ENCODE results near the gene PTRH1. TPM values are rescaled to one million over a fixed set of nuclear protein-coding genes. Genes with fewer than 3 reads are reported as not detected.

The PTRH1 gene
- total RNA-seq, 4 donors from 2014 or later: 16.9 to 38.6 (median 26.3) TPM

DNA sequence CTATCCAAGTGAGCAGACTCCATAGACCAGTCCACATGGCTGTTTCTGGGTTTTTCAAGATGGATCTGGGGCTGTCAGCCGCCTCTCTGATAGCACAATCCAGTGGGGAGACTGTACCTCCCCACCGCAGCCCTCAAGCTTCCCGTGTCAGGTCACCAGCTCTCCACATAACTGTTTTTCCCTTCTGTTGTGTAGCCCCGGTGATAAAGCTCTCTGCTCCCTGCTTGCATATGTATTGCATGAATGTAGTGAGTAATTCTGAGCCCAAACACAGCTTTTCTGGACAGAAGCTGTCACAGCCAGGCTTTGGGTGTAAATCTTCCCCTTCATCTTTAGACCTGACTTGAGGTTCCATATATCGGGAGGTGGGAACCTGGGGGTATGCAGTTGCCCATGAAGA, 31.7 kb downstream of the PTRH1 start:
- TF ChIP-seq POLR2A (IDR thresholded peaks at IDR 0.05): no peak
- TF ChIP-seq, protein P1, sequence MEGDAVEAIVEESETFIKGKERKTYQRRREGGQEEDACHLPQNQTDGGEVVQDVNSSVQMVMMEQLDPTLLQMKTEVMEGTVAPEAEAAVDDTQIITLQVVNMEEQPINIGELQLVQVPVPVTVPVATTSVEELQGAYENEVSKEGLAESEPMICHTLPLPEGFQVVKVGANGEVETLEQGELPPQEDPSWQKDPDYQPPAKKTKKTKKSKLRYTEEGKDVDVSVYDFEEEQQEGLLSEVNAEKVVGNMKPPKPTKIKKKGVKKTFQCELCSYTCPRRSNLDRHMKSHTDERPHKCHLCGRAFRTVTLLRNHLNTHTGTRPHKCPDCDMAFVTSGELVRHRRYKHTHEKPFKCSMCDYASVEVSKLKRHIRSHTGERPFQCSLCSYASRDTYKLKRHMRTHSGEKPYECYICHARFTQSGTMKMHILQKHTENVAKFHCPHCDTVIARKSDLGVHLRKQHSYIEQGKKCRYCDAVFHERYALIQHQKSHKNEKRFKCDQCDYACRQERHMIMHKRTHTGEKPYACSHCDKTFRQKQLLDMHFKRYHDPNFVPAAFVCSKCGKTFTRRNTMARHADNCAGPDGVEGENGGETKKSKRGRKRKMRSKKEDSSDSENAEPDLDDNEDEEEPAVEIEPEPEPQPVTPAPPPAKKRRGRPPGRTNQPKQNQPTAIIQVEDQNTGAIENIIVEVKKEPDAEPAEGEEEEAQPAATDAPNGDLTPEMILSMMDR (IDR thresholded peaks at IDR 0.05 in 4 of 5, conservative IDR thresholded peaks at IDR 0.05 in 1 of 5): no peak
- intact Hi-C loops (cut with DNase I; ENCODE audit: low total_unique reads): loop anchor here (2.0 to 5.0 kb wide), 2 partner anchors 31 to 71 kb away; partner anchors contain the start of genes PTRH1 and STXBP1

DNA sequence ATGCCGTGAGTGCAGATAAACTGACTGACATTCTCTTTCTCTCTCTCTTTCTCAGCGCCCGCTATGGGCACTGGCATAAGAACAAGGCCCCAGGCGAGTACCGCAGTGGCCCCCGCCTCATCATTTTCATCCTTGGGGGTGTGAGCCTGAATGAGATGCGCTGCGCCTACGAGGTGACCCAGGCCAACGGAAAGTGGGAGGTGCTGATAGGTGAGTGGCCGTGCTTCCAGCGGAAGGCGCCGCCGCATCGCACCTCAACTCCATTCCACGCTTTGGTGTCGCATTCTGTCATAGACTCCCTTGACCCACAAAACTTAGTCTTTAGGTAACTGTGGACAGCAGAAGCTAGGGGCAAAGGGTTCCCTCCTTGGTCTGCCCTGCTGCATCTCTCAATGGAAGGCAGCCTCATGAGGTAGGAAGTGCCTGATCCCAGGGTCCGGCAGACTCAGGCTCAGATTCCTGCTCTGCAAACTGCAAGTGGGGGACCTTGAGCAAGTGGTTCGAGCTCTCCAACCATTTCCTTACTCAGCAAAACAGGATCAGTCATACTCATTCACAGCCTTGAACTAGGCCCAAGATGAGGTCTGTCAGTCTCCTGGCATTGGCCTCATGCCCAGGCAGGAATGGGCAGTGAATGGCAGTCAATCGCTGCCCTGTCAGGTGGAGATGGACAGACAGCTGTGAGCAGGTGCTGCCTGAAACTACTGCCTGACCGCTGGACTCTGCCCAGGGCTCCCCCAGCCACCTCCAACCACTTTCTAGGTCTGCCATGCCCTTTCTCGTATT, 32.9 kb downstream of the PTRH1 start:
- no peaks in the 10 kb centered on the region for H3K9me3 ChIP-seq
- in situ Hi-C loops (cut with MboI; ENCODE audit: low sequenced_read_pairs in 4 of 4) (no loop called here), intact Hi-C loops (cut with DNase I; ENCODE audit: low total_unique reads) (loop anchor here (2.0 to 5.0 kb wide), 2 partner anchors 32 to 70 kb away; partner anchors contain the start of genes PTRH1 and STXBP1)
- peak; percentile 98 for ATAC-seq
- TF ChIP-seq, protein P1 (IDR thresholded peaks at IDR 0.05 in 4 of 5, conservative IDR thresholded peaks at IDR 0.05 in 1 of 5): no peak
- H3K27ac ChIP-seq: peak overlapping the region; percentile 80 to 90 (median 84)
- H3K27me3 ChIP-seq: no peaks in the 10 kb centered on the region
- peaks cover 18 to 26% of the 10 kb centered on the region in 2 donors for H3K4me1 ChIP-seq
- H3K36me3 ChIP-seq: peaks cover 0 to 14% of the 10 kb centered on the region in 2 donors
- no peak overlapping the region for H3K4me3 ChIP-seq
- DNase-seq: peak; percentile 90 to 95

More for the DNA sequence above, 31.7 kb downstream of the PTRH1 start:
- no peaks in the 10 kb centered on the region for H3K9me3 ChIP-seq
- peak overlapping the region; percentile 80 to 90 (median 84) for H3K27ac ChIP-seq
- H3K4me3 ChIP-seq: no peak overlapping the region
- H3K27me3 ChIP-seq: no peaks in the 10 kb centered on the region
- no peak for DNase-seq
- no peak for ATAC-seq
- in situ Hi-C loops (cut with MboI; ENCODE audit: low sequenced_read_pairs in 4 of 4): no loop called here
- peaks cover 18 to 26% of the 10 kb centered on the region in 2 donors for H3K4me1 ChIP-seq
- H3K36me3 ChIP-seq: peaks cover 0 to 11% of the 10 kb centered on the region in 2 donors

DNA sequence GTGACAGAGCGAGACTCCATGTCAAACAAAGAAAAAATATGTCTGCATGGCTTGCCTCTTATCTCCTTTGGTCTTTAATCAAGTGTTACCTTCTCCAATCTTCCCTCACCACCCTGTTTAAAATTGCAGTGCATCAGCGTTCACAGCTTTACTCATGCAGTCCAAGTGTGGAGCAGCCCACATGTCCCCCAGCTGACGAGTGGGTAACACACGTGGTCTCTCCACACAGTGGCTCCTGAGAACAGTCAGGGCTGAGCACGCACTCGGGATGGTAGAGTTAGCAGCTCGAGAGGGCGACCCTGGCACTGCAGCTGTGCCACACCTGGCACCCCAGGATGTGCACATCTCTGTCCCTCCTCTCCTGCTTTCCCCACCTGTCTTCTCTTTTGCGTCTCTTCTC, 34.6 kb downstream of the PTRH1 start:
- in situ Hi-C loops (cut with MboI; ENCODE audit: low sequenced_read_pairs in 4 of 4): no loop called here
- ATAC-seq: no peak
- H3K36me3 ChIP-seq: peaks cover 0 to 14% of the 10 kb centered on the region in 2 donors

DNA sequence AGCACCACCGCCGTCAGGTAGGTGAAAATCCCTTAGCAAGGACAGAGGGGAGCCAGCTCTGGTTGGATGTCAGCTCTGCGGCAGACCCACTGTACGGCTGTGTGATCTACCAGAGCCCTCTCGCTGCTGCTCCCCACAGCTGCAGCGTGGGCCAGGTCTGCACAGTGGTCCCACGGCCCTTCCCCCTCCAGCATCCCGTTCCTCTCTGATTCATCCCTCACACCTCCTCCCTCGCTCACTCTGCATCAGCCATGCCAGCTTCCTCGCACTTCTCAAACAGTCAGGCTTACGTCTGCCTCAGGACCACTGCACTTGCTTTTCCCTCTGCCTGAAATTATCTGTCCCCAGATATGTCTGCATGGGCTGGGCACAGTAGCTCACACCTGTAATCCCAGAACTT, 35.2 kb downstream of the PTRH1 start:
- ATAC-seq: no peak
- Histone ChIP-seq H3K4me1 (peaks cover 12 to 20% of the 10 kb centered on the region in 2 donors), H3K4me3 (no peak overlapping the region), H3K27me3 (no peaks in the 10 kb centered on the region), H3K27ac (no peak overlapping the region), H3K36me3 (peaks cover 0 to 14% of the 10 kb centered on the region in 2 donors), H3K9me3 (no peaks in the 10 kb centered on the region)
- intact Hi-C loops (cut with DNase I; ENCODE audit: low total_unique reads) (loop anchor here (5.0 kb wide), 1 partner anchor 68 kb away; the partner anchor contains the start of gene STXBP1), in situ Hi-C loops (cut with MboI; ENCODE audit: low sequenced_read_pairs in 4 of 4) (no loop called here)
- no peak for DNase-seq
- TF ChIP-seq POLR2A (IDR thresholded peaks at IDR 0.05): no peak
- TF ChIP-seq, protein P1 (IDR thresholded peaks at IDR 0.05 in 4 of 5, conservative IDR thresholded peaks at IDR 0.05 in 1 of 5): no peak

More for the DNA sequence above, 34.6 kb downstream of the PTRH1 start:
- H3K9me3 ChIP-seq: no peaks in the 10 kb centered on the region
- H3K4me3 ChIP-seq: no peak overlapping the region
- H3K4me1 ChIP-seq: peaks cover 12 to 20% of the 10 kb centered on the region in 2 donors
- no peak overlapping the region for H3K27ac ChIP-seq
- no peaks in the 10 kb centered on the region for H3K27me3 ChIP-seq
- TF ChIP-seq, protein P1 (IDR thresholded peaks at IDR 0.05 in 4 of 5, conservative IDR thresholded peaks at IDR 0.05 in 1 of 5): no peak
- TF ChIP-seq POLR2A (IDR thresholded peaks at IDR 0.05): no peak
- DNase-seq: no peak
- intact Hi-C loops (cut with DNase I; ENCODE audit: low total_unique reads): loop anchor here (5.0 kb wide), 1 partner anchor 69 kb away; the partner anchor contains the start of gene STXBP1
